Mucosa of descending colon (tissue), 3 donors: ENCODE data around the gene ATG12. TPM values are rescaled to one million over a fixed set of nuclear protein-coding genes. Genes with fewer than 3 reads are reported as not detected.

Source experiments
- ATAC-seq: fragments of 200-7000 bp; cut with Tn5 transposase; one replicate; pipeline ENCODE4 v1.9.1; 2020; ENCODE audit warnings: mild to moderate bottlenecking, moderate library complexity
- DNase-seq, 3 donors: peaks; one replicate each; pipeline ENCODE4 v3.0.0-alpha.2; 2020
- H3K36me3 ChIP-seq: fragments of 200-600 bp; one replicate; pipeline ENCODE4 v1.8.0; 2021; ENCODE audit warnings: low read depth, mild to moderate bottlenecking
- H3K4me1 ChIP-seq: fragments of 200-600 bp; one replicate; pipeline ENCODE4 v1.8.0; 2021; ENCODE audit warnings: low read depth, mild to moderate bottlenecking
- H3K4me3 ChIP-seq: fragments of 200-600 bp; one replicate; pipeline ENCODE4 v1.8.0; 2021; ENCODE audit warnings: mild to moderate bottlenecking
- H3K9me3 ChIP-seq: fragments of 200-600 bp; one replicate; pipeline ENCODE4 v1.8.0; 2021; ENCODE audit warnings: mild to moderate bottlenecking
- CTCF ChIP-seq: fragments of 200-600 bp; IDR thresholded peaks from one replicate; pipeline ENCODE4 v1.8.0; 2022; ENCODE audit warnings: antibody characterized with exemption, mild to moderate bottlenecking
- intact Hi-C, 2 donors: fragments of 100-400 bp; cut with DNase I in 1 of 2; cut with micrococcal nuclease in 1 of 2; formaldehyde crosslinking; loops; one replicate each; pipeline versions ENCODE4 v1.11.0 to v1.11.1; 2022; cut with DNase I, micrococcal nuclease
- total RNA-seq, 3 donors: library from RNA; stranded (reverse); fragmentation: NEBNext Ultra II Directional in 2 of 3; extraction: Animal tissue kit (Norgen Biotek cat#: 25700) in 2 of 3; gene quantifications; one replicate each; pipeline versions ENCODE4 v1.2.1 to v1.2.4, GENCODE V29; 2021 to 2023
- donor health status: DM: no; HTN: no; CAD: no; lungs with moderate emphysema.
- donor health status: DM: no; HTN: no; CAD: no.
- donor health status: DM: no; HTN: yes; CAD: no.

The ATG12 gene
- total RNA-seq, 3 donors from 2014 or later = 31.9 to 39.2 (median 37.5) TPM

- ATAC-seq = no peak
- Histone ChIP-seq H3K4me3 (no peak overlapping the region), H3K36me3 (no peaks in the 10 kb centered on the region), H3K4me1 (peaks cover 7% of the 10 kb centered on the region), H3K9me3 (no peaks in the 10 kb centered on the region)
- no peak for TF ChIP-seq CTCF
- DNase-seq = no peak
- intact Hi-C loops = no loop called here
These were observed 16.4 kb upstream of the ATG12 start for GRCh38 chr5:115857626-115858349.

- Histone ChIP-seq H3K4me1 (peaks cover 7% of the 10 kb centered on the region), H3K36me3 (no peaks in the 10 kb centered on the region), H3K9me3 (no peaks in the 10 kb centered on the region), H3K4me3 (no peak overlapping the region)
- TF ChIP-seq CTCF = no peak
- DNase-seq (no peak), ATAC-seq (peak; percentile 68)
- intact Hi-C loops = no loop called here
These were observed 15.7 kb upstream of the ATG12 start for GRCh38 chr5:115857057-115857479.

- Histone ChIP-seq H3K4me1 (peaks cover 7% of the 10 kb centered on the region), H3K4me3 (no peak overlapping the region), H3K36me3 (no peaks in the 10 kb centered on the region), H3K9me3 (no peaks in the 10 kb centered on the region)
- ATAC-seq (no peak), DNase-seq (no peak)
- intact Hi-C loops = no loop called here
- no peak for TF ChIP-seq CTCF
These were observed 14.6 kb upstream of the ATG12 start for GRCh38 chr5:115855959-115856358.

- H3K4me3 ChIP-seq = no peak overlapping the region
- DNase-seq (no peak), ATAC-seq (no peak)
- H3K9me3 ChIP-seq = no peaks in the 10 kb centered on the region
- intact Hi-C loops = no loop called here
- TF ChIP-seq CTCF = no peak
- no peaks in the 10 kb centered on the region for H3K36me3 ChIP-seq
- H3K4me1 ChIP-seq = peaks cover 7% of the 10 kb centered on the region
These were observed 12.8 kb upstream of the ATG12 start for GRCh38 chr5:115854139-115854538.

GRCh38 chr5:115850744-115851416 is 9.5 kb upstream of the ATG12 start:
- Histone ChIP-seq H3K4me3 (no peak overlapping the region), H3K4me1 (no peaks in the 10 kb centered on the region), H3K36me3 (no peaks in the 10 kb centered on the region), H3K9me3 (no peaks in the 10 kb centered on the region)
- no peak for TF ChIP-seq CTCF
- ATAC-seq = no peak
- no peak for DNase-seq
- intact Hi-C loops = no loop called here
